Measurements from ENCODE around the gene SBF2.
"Not testable (repeated sequence)": the region's sequence is repeated elsewhere in the genome, so short reads cannot be mapped to it uniquely, and the experiment has no call there.

SBF2 gene

GRCh38 chr11:10268746-10269488 is 25.1 kb downstream of the SBF2 start:
- no peak for TF ChIP-seq CTCF (IDR thresholded peaks at IDR 0.05; ENCODE audit: borderline replicate concordance, insufficient read depth, low read depth, low read length)
- H3K4me3 ChIP-seq (ENCODE audit: low read depth, low read length), result no peak overlapping the region

- TF ChIP-seq CTCF (IDR thresholded peaks at IDR 0.05; ENCODE audit: borderline replicate concordance, insufficient read depth, low read depth, low read length), result no peak
Observed at GRCh38 chr11:10267821-10268220, 26.2 kb downstream of the SBF2 start.

GRCh38 chr11:10265936-10266335 is 28.1 kb downstream of the SBF2 start:
- TF ChIP-seq CTCF (IDR thresholded peaks at IDR 0.05; ENCODE audit: borderline replicate concordance, insufficient read depth, low read depth, low read length), result no peak

More at GRCh38 chr11:10267821-10268220, 26.2 kb downstream of the SBF2 start:
- H3K4me3 ChIP-seq (ENCODE audit: low read depth, low read length), result no peak overlapping the region

GRCh38 chr11:10264716-10265115 is 29.3 kb downstream of the SBF2 start:
- H3K4me3 ChIP-seq (ENCODE audit: low read depth, low read length), result not testable (repeated sequence)

More at GRCh38 chr11:10265936-10266335, 28.1 kb downstream of the SBF2 start:
- H3K4me3 ChIP-seq (ENCODE audit: low read depth, low read length), result no peak overlapping the region

- no peak overlapping the region for H3K4me3 ChIP-seq (ENCODE audit: low read depth, low read length)
- TF ChIP-seq CTCF (IDR thresholded peaks at IDR 0.05; ENCODE audit: borderline replicate concordance, insufficient read depth, low read depth, low read length), result no peak
Observed at GRCh38 chr11:10263929-10264328, 30.1 kb downstream of the SBF2 start.

GRCh38 chr11:10261821-10262220 is 32.2 kb downstream of the SBF2 start:
- TF ChIP-seq CTCF (IDR thresholded peaks at IDR 0.05; ENCODE audit: borderline replicate concordance, insufficient read depth, low read depth, low read length), result no peak
- no peak overlapping the region for H3K4me3 ChIP-seq (ENCODE audit: low read depth, low read length)

- TF ChIP-seq CTCF (IDR thresholded peaks at IDR 0.05; ENCODE audit: borderline replicate concordance, insufficient read depth, low read depth, low read length), result no peak
- no peak overlapping the region for H3K4me3 ChIP-seq (ENCODE audit: low read depth, low read length)
Observed at GRCh38 chr11:10257478-10257877, 36.5 kb downstream of the SBF2 start.
